ENCODE data around the gene CAPN12.

GRCh38 chr19:38766276-38767047 is 22.2 kb upstream of the CAPN12 start:
- no peak for TF ChIP-seq CTCF (IDR thresholded peaks at IDR 0.05)
- TF ChIP-seq EP300 (IDR thresholded peaks at IDR 0.05), result no peak
